ENCODE measurements around the gene USP20. TPM values are rescaled to one million over a fixed set of nuclear protein-coding genes. Genes with fewer than 3 reads are reported as not detected.
A peak's percentile ranks its signal among the peaks of the same experiment; 100 is the strongest.
"Not testable (repeated sequence)": the region's sequence is repeated elsewhere in the genome, so short reads cannot be mapped to it uniquely, and the experiment has no call there.

USP20 gene
- total and polyA plus RNA-seq, 5 experiments from 2014 or later: 37.1 to 124 (median 76.4) TPM

GRCh38 chr9:129889122-129889940, 54.1 kb downstream of the USP20 start:
- ATAC-seq (no peak), DNase-seq (peak in 8 of 10 donors; percentile 32 to 73 (median 46))
- Mint-ChIP-seq H3K4me3 (peak overlapping the region; percentile 86 to 98 (median 93)), H3K9me3 (no peaks in the 10 kb centered on the region), H3K36me3 (peaks cover 5 to 24% (median 7%) of the 10 kb centered on the region in 3 donors), H3K27ac (peak overlapping the region; percentile 97 to 100 (median 99)), H3K27me3 (peaks cover 0 to 3% (median 0%) of the 10 kb centered on the region in 5 donors), H3K4me1 (peaks cover 52 to 97% (median 82%) of the 10 kb centered on the region in 4 donors)
- POLR2A ChIA-PET: interaction anchor here (0.6 to 12.6 kb wide), 29 partner anchors 8 to 712 kb away, joined by 3 to 253 read pairs (median 6); partner anchors contain the start of genes C9orf78, FNBP1, GPR107 and IER5L

GRCh38 chr9:129889941-129890717, 54.9 kb downstream of the USP20 start:
- POLR2A ChIA-PET: interaction anchor here (0.6 to 12.6 kb wide), 16 partner anchors 12 to 214 kb away, joined by 3 to 253 read pairs (median 7); partner anchors contain the start of genes C9orf78, FNBP1, GPR107 and USP20
- peaks cover 0 to 3% (median 0%) of the 10 kb centered on the region in 5 donors for H3K27me3 Mint-ChIP-seq
- peak overlapping the region; percentile 86 to 98 (median 93) for H3K4me3 Mint-ChIP-seq
- H3K36me3 Mint-ChIP-seq: peaks cover 5 to 30% (median 8%) of the 10 kb centered on the region in 3 donors
- peak overlapping the region; percentile 97 to 100 (median 99) for H3K27ac Mint-ChIP-seq
- DNase-seq (peak in 9 of 10 donors; percentile 41 to 80 (median 57)), ATAC-seq (no peak)
- H3K9me3 Mint-ChIP-seq: no peaks in the 10 kb centered on the region
- H3K4me1 Mint-ChIP-seq: peaks cover 49 to 97% (median 83%) of the 10 kb centered on the region in 4 donors

GRCh38 chr9:129890718-129891299, 55.6 kb downstream of the USP20 start:
- not testable (repeated sequence) for DNase-seq, ATAC-seq, H3K9me3 Mint-ChIP-seq, H3K27me3 Mint-ChIP-seq
- Mint-ChIP-seq H3K36me3 (peaks cover 6 to 36% (median 8%) of the 10 kb centered on the region in 3 donors), H3K4me3 (peak overlapping the region; percentile 86 to 98 (median 93)), H3K27ac (peak overlapping the region; percentile 92 to 100 (median 99)), H3K4me1 (peaks cover 46 to 99% (median 87%) of the 10 kb centered on the region in 4 donors)
- POLR2A ChIA-PET: interaction anchor here (0.6 to 12.6 kb wide), 11 partner anchors 14 to 150 kb away, joined by 3 to 253 read pairs (median 5); partner anchors contain the start of genes C9orf78, FNBP1, TOR1B and USP20

- peak in 4 of 10 donors; percentile 24 to 49 (median 37) for DNase-seq
- H3K4me1 Mint-ChIP-seq: peaks cover 48 to 100% (median 90%) of the 10 kb centered on the region in 4 donors
- H3K27me3 Mint-ChIP-seq: peaks cover 0 to 5% (median 0%) of the 10 kb centered on the region in 5 donors
- H3K4me3 Mint-ChIP-seq: peak overlapping the region; percentile 86 to 98 (median 93)
- no peaks in the 10 kb centered on the region for H3K9me3 Mint-ChIP-seq
- H3K36me3 Mint-ChIP-seq: peaks cover 11 to 43% (median 13%) of the 10 kb centered on the region in 3 donors
- ATAC-seq: no peak
- POLR2A ChIA-PET: interaction anchor here (0.6 to 12.6 kb wide), 9 partner anchors 14 to 149 kb away, joined by 3 to 253 read pairs (median 5); partner anchors contain the start of genes C9orf78, FNBP1, TOR1B and USP20
- H3K27ac Mint-ChIP-seq: peak overlapping the region; percentile 92 to 100 (median 99)
Measured at GRCh38 chr9:129891569-129891968, 56.3 kb downstream of the USP20 start.

- DNase-seq: peak in 7 of 10 donors; percentile 39 to 78 (median 56)
Measured at GRCh38 chr9:129894120-129894823, 59.0 kb downstream of the USP20 start.

GRCh38 chr9:129895376-129896268, 60.4 kb downstream of the USP20 start:
- H3K9me3 Mint-ChIP-seq: no peaks in the 10 kb centered on the region
- H3K27me3 Mint-ChIP-seq: peaks cover 0 to 1% (median 0%) of the 10 kb centered on the region in 5 donors
- H3K36me3 Mint-ChIP-seq: peaks cover 11 to 79% (median 28%) of the 10 kb centered on the region in 3 donors
- ATAC-seq (peak; percentile 45 to 59), DNase-seq (peak in 8 of 10 donors; percentile 53 to 82 (median 68))
- peak overlapping the region; percentile 93 to 100 (median 96) for H3K27ac Mint-ChIP-seq
- peak overlapping the region in 8 of 10 donors; percentile 4 to 73 (median 58) for H3K4me3 Mint-ChIP-seq
- POLR2A ChIA-PET: interaction anchor here (0.6 to 12.6 kb wide), 10 partner anchors 9 to 145 kb away, joined by 3 to 225 read pairs (median 4); partner anchors contain the start of genes C9orf78, FNBP1 and USP20
- peaks cover 36 to 76% (median 73%) of the 10 kb centered on the region in 4 donors for H3K4me1 Mint-ChIP-seq

More at GRCh38 chr9:129894120-129894823, 59.0 kb downstream of the USP20 start:
- peaks cover 42 to 86% (median 82%) of the 10 kb centered on the region in 4 donors for H3K4me1 Mint-ChIP-seq
- H3K36me3 Mint-ChIP-seq: peaks cover 11 to 70% (median 25%) of the 10 kb centered on the region in 3 donors
- H3K4me3 Mint-ChIP-seq: peak overlapping the region; percentile 44 to 82 (median 70)
- H3K27me3 Mint-ChIP-seq: peaks cover 0 to 1% (median 0%) of the 10 kb centered on the region in 5 donors
- peak overlapping the region; percentile 93 to 100 (median 96) for H3K27ac Mint-ChIP-seq
- POLR2A ChIA-PET: interaction anchor here (0.7 to 12.6 kb wide), 9 partner anchors 10 to 146 kb away, joined by 3 to 225 read pairs (median 5); partner anchors contain the start of gene FNBP1
- peak; percentile 34 to 64 for ATAC-seq
- H3K9me3 Mint-ChIP-seq: no peaks in the 10 kb centered on the region

GRCh38 chr9:129897263-129897662, 62.0 kb downstream of the USP20 start:
- H3K4me1 Mint-ChIP-seq: peaks cover 28 to 65% (median 60%) of the 10 kb centered on the region in 4 donors
- POLR2A ChIA-PET: interaction anchor here (1.2 to 1.8 kb wide), 5 partner anchors 8 to 48 kb away, joined by 4 to 6 read pairs (median 5); no protein-coding TSS in a partner anchor
- no peaks in the 10 kb centered on the region for H3K9me3 Mint-ChIP-seq
- H3K36me3 Mint-ChIP-seq: peaks cover 11 to 88% (median 31%) of the 10 kb centered on the region in 3 donors
- DNase-seq (no peak), ATAC-seq (no peak)
- peaks cover 0 to 1% (median 0%) of the 10 kb centered on the region in 5 donors for H3K27me3 Mint-ChIP-seq
- peak overlapping the region in 2 of 10 donors; percentile 26 to 33 for H3K4me3 Mint-ChIP-seq
- peak overlapping the region; percentile 79 to 100 (median 95) for H3K27ac Mint-ChIP-seq

- no peak for DNase-seq
- POLR2A ChIA-PET: interaction anchor here (0.6 to 1.8 kb wide), 6 partner anchors 9 to 136 kb away, joined by 3 to 6 read pairs (median 4); no protein-coding TSS in a partner anchor
- Mint-ChIP-seq H3K4me1 (peaks cover 26 to 61% (median 52%) of the 10 kb centered on the region in 4 donors), H3K27me3 (peaks cover 0 to 1% (median 0%) of the 10 kb centered on the region in 5 donors), H3K36me3 (peaks cover 11 to 94% (median 34%) of the 10 kb centered on the region in 3 donors), H3K27ac (peak overlapping the region in 9 of 10 donors; percentile 24 to 99 (median 82)), H3K9me3 (no peaks in the 10 kb centered on the region), H3K4me3 (peak overlapping the region in 3 of 10 donors; percentile 5 to 37 (median 29))
- ATAC-seq: no peak
Measured at GRCh38 chr9:129898185-129898584, 62.9 kb downstream of the USP20 start.

- Mint-ChIP-seq H3K4me1 (peaks cover 22 to 55% (median 45%) of the 10 kb centered on the region in 4 donors), H3K36me3 (peaks cover 6 to 94% (median 29%) of the 10 kb centered on the region in 3 donors), H3K9me3 (no peaks in the 10 kb centered on the region), H3K4me3 (no peak overlapping the region), H3K27ac (peak overlapping the region; percentile 23 to 83 (median 68)), H3K27me3 (peaks cover 0 to 1% (median 0%) of the 10 kb centered on the region in 5 donors)
- DNase-seq (no peak), ATAC-seq (no peak)
- POLR2A ChIA-PET: no interaction called here
Measured at GRCh38 chr9:129899620-129900019, 64.4 kb downstream of the USP20 start.
